GM12874 (cell line): ENCODE results near the gene PDIK1L.

Source experiments
- TF ChIP-seq, protein P1 (sequence below): IDR thresholded peaks from 2 replicates; pipeline ENCODE4 v1.5.1; 2011; ENCODE audit warnings: low read depth, mild to moderate bottlenecking, control low read depth, low read length, moderate library complexity; ENCODE audit not compliant: insufficient read depth

The PDIK1L gene

DNA sequence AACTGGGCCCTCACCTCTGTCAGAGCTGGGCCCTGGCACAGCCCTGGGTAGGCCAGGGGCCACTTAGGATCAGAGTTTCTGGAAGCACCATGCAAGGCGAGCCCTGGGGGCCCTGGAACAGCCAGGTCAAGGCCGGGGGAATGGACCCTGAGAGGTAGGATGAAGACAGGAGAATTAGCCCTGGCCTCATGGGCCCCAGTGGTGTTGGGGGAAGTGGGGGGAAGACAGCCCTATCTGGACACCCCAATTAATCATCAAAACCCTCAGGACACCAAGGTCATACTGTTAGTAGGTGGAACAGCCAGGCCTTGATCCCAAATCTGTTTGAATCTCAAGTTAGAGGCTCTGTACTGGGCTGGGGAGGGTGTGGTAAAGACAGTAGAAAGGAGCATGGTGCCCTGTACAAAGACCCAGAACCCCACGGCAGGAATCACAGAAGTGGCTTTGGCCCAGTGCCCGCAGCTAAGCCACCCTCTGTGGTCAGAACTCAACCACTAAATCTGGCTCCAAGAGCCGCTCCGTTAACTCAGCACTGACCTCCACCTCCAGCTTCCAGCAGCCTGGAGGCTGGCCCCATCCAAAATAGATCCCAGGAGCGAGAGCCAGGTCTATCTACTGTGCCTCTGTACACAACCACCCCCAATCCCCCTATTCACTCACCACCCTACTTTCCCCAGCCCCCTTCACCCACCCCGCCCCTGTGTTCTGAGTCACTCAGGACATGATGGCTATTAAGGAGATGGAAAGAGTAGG, 30.2 kb upstream of the PDIK1L start:
- TF ChIP-seq, protein P1, sequence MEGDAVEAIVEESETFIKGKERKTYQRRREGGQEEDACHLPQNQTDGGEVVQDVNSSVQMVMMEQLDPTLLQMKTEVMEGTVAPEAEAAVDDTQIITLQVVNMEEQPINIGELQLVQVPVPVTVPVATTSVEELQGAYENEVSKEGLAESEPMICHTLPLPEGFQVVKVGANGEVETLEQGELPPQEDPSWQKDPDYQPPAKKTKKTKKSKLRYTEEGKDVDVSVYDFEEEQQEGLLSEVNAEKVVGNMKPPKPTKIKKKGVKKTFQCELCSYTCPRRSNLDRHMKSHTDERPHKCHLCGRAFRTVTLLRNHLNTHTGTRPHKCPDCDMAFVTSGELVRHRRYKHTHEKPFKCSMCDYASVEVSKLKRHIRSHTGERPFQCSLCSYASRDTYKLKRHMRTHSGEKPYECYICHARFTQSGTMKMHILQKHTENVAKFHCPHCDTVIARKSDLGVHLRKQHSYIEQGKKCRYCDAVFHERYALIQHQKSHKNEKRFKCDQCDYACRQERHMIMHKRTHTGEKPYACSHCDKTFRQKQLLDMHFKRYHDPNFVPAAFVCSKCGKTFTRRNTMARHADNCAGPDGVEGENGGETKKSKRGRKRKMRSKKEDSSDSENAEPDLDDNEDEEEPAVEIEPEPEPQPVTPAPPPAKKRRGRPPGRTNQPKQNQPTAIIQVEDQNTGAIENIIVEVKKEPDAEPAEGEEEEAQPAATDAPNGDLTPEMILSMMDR: no peak

DNA sequence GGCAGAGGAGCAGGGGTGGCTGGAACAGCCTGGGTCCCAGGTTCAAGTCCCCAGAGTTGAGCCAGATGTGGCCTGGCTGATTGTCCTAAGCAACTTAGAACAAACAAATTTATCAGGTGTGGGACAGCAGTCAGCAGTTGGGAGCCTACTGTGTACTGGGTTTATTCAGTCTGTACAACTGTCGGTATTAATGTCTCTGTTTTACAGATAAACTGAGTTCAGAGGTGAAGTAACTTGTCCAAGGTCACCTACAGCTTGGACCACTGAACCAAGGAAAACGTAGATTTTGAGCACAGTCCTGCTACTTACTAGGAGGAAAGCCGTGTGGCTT, 29.6 kb upstream of the PDIK1L start:
- TF ChIP-seq, protein P1: no peak

DNA sequence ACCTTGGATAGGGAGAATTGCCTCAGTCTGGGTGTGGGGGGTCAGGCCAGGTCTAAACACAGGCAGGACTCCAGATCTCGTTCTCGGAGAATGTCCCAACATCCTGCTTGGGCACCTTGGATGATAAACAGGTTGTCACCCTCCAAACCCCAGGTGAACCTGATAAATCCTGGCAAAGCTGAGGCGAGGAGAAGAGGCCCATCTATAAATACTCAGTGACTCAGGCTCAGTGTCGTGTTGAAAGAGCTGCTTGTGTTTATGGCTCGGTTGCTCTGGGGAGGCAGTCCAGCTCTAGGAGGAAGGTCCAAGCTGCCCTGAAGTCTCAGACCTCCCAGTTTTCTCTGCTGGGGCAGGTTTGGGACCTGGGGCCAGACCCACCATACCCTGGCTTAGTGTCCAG, 28.4 kb upstream of the PDIK1L start:
- TF ChIP-seq, protein P1: no peak

DNA sequence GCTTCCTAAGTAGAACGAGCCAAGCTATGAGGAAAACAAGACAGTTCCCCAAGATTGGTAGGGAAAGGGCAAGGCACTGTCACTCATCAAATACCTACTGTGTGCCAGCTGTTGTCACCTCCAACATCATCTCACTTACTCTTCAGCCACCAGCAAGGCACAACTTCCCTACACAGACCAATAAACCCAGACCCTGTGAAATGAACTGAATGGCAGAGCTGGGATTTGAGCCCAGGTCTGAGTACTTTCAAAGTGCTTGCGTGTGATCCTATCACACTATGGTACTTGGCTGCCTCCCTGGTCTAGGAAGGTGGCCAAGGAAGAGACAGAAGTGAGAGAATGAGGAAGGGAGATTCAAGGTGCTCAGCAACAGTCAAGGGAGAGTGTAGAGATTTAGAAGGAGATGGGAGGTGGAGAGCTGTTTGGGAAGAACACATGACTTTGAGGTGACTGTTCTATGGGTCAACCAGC, 27.5 kb upstream of the PDIK1L start:
- TF ChIP-seq, protein P1: no peak

DNA sequence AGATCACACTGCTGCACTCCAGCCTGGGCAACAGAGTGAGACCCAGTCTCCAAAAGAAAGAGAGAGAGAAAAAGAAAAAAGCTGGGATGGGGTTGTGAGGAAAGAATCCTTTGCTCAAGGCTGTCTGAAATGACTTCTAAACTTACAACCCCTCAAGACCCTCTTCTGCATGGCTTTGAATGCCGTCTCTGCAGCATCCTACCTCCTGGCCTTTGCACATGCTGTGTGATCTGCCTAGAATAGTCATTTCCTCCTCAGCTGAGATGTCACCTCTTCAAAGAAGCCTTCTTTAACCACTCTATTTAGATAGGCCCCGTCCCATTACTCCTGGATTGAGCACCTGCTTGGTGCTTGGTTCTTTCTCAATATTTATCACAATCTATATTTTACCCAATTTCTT, 26.8 kb upstream of the PDIK1L start:
- TF ChIP-seq, protein P1: no peak

DNA sequence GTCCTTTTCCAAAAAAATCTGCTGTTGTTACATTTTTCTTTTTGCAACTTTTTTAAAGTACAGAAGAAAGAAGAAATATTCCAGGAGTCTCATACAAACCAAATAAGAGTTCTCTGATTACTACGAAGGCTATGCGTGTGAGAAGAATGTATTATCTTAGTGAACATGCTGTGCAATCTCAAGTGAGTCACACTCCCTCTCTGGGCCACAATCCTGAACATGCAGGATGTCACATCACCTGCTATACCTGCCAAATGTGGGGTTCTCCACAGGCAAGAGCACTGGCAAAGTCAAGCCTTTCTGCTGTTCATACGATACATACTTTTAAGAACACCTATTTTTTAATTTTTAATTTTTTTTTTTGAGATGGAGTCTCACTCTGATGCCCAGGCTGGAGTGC, 22.5 kb upstream of the PDIK1L start:
- TF ChIP-seq, protein P1: no peak

DNA sequence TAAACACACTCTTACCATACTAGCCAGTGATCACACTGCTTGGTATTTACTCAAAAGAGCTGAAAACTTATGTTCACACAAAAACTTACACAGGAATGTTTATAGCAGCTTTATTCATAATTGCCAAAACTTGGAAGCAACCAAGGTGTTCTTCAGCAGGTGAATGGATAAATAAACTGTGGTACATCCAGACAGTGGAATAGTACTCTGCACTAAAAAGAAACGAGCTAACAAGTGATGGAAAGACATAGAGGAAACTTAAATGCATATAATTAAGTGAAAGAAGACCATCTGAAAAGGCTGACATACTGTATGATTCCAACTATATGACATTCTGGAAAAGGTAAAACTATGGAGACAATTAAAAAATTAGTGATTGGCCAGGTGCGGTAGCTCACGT, 20.7 kb upstream of the PDIK1L start:
- TF ChIP-seq, protein P1: no peak
